GM20431 (cell line): ENCODE data around the gene NT5C1A.

Experiments used
- in situ Hi-C: fragments of 300-500 bp; cut with MseI, MboI; formaldehyde crosslinking; loops from one replicate; pipeline ENCODE4 v1.15.0; 2020; ENCODE audit warnings: low sequenced_read_pairs; ENCODE audit not compliant: unreplicated experiment

Gene NT5C1A

DNA sequence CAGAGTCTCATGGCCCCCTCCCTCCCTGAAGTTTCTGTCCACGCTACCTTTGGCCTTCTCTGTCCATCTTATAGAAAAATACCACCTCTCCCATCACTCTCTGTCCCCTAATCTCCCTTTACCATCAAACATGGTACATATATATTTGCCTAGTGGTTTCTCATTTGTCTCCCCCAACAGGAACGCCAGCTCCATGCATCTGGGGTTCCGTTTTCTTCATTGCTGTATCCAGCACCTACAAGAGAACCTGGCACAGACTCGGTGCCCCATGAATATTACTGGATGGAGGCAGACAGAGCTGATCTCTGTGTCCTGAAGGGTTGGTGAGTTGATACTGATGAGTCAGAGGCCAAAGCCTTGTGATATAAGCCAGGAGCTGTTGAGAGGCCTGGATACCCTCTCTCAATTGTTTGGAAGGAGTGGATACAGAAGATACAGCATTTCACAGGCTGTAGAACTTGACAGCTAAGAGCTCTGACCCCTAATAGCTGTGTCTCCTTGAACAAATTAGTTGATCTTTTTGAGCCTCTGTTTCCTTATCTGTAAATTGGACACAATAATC lies 54.3 kb downstream of the NT5C1A start:
- in situ Hi-C loops: loop anchor here (25.0 kb wide), 1 partner anchor 95 kb away; no protein-coding TSS in a partner anchor

DNA sequence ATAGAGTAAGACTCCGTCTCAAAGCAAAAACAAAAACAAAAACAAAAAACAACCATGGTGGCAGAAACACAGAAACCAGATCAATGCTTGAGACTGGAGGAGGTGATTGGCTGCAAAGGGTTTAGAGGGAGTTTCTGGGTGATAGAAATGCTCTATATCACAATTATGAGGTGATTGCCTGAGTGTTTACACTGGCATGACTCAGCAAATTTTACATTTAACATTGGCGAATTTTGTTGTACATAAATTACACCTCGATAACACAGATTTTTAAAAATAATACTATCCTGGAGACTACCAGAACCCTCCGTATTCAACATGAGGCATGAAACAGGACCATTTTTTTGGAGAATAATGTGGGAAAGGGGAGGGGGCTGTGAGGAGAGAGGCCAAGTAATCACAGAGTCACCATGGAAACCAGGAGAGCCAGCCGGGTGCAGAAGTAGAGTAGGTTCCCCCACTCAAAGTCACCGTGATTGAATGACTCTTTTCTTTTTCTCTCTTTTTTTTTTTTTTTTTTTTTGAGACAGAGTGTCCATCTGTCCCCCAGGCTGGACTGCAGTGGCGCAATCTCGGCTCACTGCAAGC lies 56.7 kb downstream of the NT5C1A start:
- in situ Hi-C loops: loop anchor here (25.0 kb wide), 1 partner anchor 97 kb away; no protein-coding TSS in a partner anchor

DNA sequence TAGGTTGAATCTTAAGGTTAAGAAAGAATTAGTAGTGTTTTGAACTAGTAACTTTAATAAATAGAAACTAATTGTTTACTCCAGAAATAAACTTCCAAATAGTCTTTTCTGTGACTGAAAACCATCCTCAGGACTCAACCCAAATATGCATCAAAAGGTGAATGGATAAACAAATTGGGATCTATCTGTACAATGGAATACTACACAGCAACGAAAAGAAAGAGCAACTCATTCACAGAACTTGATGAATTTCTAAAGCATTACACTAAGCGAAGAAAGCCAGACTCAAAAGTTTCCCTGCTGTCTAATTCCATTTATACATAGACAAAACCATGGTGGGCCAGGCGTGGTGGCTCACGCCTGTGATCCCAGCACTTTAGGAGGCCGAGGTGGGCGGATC lies 57.4 kb downstream of the NT5C1A start:
- in situ Hi-C loops: loop anchor here (25.0 kb wide), 1 partner anchor 98 kb away; no protein-coding TSS in a partner anchor

DNA sequence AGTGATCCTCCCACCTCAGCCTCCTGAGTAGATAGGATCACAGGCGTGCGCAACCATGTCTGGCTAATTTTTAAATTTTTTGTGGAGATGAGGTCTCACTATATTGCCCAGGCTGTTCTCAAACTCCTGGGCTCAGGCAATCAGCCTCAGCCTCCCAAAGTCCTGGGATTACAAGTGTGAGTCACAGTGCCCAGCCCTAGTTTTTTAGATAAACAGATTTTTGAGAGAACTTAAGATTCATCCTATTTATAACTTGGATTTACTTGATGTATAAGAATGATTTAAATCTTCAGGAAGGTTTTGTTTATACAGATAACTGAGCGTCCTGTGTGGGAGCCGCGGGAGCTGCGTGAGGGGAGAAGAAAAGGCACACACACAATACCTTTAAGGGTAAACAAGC lies 58.7 kb downstream of the NT5C1A start:
- in situ Hi-C loops: loop anchor here (25.0 kb wide), 1 partner anchor 99 kb away; no protein-coding TSS in a partner anchor

- in situ Hi-C loops: loop anchor here (25.0 kb wide), 1 partner anchor 103 kb away; no protein-coding TSS in a partner anchor
Observed at GRCh38 chr1:39609618-39610331, 62.1 kb downstream of the NT5C1A start.
